ENCODE measurements around the gene FLT3LG.

DNA sequence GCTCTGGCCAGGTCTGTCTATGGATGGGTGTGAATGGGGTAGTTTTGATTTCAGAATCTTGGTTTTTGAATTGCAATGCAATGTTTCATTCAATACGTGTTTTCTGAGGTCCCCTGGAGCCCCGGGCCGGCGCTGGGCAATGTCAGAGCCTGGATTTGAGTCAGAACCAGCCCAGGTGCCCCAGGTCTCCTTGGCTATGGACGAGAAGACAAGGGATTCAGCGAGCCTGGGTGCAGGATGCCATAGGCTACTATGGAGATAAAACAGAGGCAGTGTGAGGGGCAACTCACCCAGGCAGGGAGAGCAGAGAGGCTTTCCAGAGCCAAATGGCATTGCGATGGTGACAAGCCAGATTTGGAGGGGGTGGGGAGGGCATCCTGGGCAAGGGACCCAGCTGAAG lies 12.2 kb downstream of the FLT3LG start:
- TF ChIP-seq POLR2A (IDR thresholded peaks at IDR 0.05) (no peak), EP300 (IDR thresholded peaks at IDR 0.05) (no peak)
- TF ChIP-seq, protein P1, sequence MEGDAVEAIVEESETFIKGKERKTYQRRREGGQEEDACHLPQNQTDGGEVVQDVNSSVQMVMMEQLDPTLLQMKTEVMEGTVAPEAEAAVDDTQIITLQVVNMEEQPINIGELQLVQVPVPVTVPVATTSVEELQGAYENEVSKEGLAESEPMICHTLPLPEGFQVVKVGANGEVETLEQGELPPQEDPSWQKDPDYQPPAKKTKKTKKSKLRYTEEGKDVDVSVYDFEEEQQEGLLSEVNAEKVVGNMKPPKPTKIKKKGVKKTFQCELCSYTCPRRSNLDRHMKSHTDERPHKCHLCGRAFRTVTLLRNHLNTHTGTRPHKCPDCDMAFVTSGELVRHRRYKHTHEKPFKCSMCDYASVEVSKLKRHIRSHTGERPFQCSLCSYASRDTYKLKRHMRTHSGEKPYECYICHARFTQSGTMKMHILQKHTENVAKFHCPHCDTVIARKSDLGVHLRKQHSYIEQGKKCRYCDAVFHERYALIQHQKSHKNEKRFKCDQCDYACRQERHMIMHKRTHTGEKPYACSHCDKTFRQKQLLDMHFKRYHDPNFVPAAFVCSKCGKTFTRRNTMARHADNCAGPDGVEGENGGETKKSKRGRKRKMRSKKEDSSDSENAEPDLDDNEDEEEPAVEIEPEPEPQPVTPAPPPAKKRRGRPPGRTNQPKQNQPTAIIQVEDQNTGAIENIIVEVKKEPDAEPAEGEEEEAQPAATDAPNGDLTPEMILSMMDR (IDR thresholded peaks at IDR 0.05): no peak
